ENCODE measurements around the gene PEX6. TPM values are rescaled to one million over a fixed set of nuclear protein-coding genes. Genes with fewer than 3 reads are reported as not detected.

PEX6 gene, protein sequence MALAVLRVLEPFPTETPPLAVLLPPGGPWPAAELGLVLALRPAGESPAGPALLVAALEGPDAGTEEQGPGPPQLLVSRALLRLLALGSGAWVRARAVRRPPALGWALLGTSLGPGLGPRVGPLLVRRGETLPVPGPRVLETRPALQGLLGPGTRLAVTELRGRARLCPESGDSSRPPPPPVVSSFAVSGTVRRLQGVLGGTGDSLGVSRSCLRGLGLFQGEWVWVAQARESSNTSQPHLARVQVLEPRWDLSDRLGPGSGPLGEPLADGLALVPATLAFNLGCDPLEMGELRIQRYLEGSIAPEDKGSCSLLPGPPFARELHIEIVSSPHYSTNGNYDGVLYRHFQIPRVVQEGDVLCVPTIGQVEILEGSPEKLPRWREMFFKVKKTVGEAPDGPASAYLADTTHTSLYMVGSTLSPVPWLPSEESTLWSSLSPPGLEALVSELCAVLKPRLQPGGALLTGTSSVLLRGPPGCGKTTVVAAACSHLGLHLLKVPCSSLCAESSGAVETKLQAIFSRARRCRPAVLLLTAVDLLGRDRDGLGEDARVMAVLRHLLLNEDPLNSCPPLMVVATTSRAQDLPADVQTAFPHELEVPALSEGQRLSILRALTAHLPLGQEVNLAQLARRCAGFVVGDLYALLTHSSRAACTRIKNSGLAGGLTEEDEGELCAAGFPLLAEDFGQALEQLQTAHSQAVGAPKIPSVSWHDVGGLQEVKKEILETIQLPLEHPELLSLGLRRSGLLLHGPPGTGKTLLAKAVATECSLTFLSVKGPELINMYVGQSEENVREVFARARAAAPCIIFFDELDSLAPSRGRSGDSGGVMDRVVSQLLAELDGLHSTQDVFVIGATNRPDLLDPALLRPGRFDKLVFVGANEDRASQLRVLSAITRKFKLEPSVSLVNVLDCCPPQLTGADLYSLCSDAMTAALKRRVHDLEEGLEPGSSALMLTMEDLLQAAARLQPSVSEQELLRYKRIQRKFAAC
- total RNA-seq = 24.0 and 24.2 TPM in 2 replicates

DNA sequence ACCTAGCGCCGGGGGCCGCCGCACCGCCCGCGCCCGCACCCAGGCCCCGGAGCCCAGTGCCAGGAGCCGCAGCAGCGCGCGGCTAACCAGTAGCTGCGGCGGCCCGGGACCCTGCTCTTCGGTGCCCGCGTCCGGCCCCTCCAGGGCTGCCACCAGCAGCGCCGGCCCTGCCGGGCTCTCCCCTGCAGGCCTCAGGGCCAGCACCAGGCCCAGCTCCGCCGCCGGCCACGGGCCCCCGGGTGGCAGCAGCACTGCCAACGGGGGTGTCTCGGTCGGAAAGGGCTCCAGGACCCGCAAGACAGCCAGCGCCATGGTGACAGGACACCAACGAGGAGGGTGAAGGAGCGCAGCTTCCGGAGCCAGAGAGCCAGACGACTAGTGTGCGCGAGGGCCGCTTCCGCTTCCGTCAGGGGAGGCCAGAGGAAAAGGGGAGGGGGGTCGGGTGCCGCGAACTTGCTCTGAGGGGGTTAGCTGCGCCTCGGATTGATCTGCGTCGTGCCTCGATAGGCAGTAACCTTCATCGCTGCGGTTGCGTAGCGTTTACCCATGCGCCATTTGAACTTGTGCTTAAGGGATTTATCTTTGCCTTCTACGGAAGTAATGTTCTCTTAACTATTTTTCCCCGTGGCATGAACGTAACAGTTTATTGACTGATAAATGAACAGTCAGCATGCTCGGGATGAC, at the start of gene PEX6:
TSS of gene PEX6 (minus strand) at position 343 of the 684 bp plus-strand sequence. CDS start at position 312, 31 bp downstream.
- intact Hi-C loops (cut with micrococcal nuclease) = loop anchor here (1.0 to 5.0 kb wide), 10 partner anchors 35 to 592 kb away; partner anchors contain the start of genes BICRAL, CNPY3, CUL7 and DNPH1

DNA sequence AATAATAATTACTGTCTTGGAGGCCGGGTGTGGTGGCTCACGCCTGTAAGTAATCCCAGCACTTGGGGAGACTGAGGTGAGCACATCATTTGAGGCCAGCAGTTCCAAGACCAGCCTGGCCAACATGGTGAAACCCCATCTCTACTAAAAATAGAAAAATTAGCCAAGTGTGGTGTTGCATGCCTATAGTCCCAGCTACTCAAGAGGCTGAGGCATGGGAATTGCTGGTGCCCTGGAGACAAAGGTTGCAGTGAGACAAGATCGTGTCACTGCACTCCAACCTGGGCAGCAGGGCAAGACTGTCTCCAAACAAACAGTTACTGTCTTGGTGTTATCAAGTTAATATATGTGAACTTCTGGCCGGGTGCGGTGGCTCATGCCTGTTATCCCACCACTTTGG, 47.4 kb upstream of the PEX6 start:
- intact Hi-C loops (cut with micrococcal nuclease) = no loop called here

DNA sequence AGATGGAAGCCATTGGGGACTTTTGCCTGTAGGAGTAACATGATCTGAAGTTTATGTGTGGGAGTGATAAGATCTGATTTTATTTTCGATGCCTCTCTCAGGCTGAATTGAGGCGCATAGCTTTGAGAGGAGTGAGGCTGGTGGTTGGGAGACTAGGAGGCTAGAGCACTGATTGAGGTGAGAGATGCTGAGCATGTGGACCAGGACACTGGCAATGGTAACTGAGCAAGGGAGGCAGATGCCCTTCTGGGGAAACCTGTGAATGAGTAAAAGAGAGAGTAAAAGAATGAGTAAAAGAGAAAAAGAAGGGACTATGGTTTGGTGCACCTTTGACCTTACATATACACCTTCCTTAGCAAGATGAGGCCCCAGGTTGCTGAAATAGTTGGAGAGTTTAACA, 45.5 kb upstream of the PEX6 start:
- intact Hi-C loops (cut with micrococcal nuclease) = no loop called here

DNA sequence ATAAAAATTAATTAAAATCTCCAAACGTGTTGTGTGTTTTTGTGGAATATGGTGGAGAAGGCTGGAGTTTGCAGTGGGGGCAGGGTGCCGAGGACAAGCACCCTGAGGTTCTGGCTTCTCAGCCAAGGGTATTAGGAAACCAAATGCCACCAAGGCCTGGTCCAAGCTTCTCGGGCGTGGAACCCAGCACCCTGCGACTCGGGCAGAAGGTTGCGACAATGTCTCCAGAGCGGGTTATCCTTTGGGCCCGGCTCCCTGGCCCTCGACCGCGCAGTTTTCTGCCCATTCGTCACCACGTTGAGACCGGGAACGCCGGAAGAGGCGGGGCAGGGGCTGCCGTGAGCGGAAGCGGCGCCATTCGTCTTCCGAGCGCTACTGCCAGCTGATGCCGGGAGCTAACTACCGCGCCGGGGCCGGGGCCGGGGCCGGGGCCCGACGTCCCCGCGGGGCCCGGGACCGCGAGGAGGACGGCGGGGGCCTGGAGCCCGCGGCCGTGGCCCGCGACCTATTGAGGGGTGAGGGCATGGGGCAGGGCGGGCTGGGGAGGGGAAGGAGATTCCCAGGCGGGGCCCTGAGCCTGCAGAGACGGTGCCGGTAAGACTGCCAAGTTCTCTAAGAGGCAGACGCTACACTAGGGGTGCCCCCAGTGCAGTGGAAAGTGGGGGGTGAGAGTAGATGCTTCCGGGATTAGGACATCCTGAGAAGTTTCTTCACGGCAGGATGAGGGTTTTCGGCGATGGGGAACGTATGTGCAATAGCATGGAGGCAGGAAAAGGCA, 42.5 kb upstream of the PEX6 start, which contains the start of gene RRP36:
TSS of gene RRP36 (plus strand) at position 354 of the 778 bp plus-strand sequence. CDS start at position 386, 32 bp downstream.
- intact Hi-C loops (cut with micrococcal nuclease) = loop anchor here (1.0 kb wide), 5 partner anchors 8 to 120 kb away; partner anchors contain the start of genes CNPY3, CUL7, KLC4 and MEA1

DNA sequence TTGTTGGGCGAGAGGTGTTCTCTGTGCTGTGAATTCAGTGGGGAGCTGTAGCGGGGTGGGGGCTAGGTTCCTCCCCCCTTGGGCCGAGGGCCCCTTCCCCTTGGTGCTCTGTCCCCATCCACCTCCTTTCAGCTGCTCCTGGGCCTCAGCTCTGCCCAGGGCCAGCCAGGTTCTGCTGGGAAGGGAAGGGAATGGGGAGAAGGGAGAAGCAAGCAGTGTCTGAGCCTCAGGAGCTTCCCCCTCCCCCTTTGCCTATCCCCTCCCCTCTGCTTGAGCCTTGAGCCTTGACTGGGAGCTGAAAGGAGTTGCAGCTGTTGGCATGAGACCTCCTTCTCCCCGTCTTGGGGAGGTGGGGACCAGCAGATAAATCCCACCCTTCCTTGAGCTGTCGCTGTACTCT, 41.9 kb upstream of the PEX6 start:
- intact Hi-C loops (cut with micrococcal nuclease) = loop anchor here (1.0 kb wide), 5 partner anchors 8 to 120 kb away; partner anchors contain the start of genes CNPY3, CUL7, KLC4 and MEA1

DNA sequence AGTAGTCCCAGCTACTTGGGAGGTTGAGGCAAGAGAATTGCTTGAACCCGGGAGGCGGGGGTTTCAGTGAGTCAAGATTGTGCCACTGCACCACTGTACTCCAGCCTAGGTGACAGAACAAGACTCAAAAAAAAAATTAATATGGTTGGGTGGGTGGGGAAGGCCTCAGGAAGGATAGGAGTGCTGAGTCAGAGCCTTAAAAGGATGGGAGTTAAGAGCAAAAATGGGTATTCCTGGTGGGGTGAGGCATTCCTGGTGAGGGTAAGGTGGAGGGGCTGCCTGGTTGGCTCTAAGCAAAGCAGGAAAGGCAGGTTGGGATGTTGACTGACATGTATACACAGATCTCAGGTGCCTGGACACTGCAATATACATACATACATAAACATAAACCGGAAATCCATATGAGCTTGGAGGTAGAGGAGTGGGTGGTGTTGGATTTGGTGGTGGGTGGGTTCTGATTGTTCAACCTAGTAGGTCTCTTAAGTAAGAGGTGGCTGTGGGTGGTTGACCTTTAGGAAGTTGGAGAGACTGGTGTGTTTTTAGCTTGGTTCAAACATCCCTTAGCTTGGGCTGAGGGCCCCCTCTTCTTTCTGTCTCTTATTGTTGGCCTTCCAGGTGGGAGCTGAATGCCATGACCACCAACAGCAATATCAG, 41.2 kb upstream of the PEX6 start:
- intact Hi-C loops (cut with micrococcal nuclease) = no loop called here

DNA sequence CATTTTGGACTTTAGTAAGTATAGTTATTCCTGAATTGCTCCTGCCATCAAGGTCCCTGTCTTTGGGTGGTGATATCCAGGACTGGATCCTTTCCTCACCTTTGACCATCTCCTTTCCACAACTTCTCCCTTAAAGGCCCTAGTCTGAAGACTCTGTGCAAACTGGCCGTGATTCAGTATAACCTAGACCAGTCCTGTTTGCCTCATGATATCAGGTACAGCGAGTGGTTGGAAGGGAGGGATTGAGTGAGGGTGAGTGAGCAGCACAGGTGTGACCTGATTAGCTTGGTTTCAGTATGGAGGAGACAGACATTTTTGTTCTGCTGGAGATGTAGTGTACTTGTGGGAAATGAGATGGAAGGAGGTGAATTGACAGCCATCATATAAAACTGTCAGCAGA, 40.2 kb upstream of the PEX6 start:
- intact Hi-C loops (cut with micrococcal nuclease) = no loop called here

DNA sequence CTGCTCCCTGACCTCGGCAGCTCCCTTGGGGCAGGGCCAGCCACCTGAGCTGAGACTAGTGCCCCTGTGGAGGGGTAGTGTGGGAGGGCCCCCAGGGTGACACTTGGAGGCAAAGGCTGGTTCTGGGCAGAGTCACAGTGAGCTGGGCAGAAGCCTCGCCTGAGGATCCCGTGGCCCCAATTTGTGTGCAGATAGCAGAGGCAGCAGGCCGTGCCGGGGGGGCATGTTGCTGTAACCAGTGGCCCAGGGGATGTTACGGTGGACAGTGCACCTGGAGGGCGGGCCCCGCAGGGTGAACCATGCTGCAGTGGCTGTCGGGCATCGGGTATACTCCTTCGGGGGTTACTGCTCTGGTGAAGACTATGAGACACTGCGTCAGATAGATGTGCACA, 38.0 kb upstream of the PEX6 start:
- intact Hi-C loops (cut with micrococcal nuclease) = no loop called here

DNA sequence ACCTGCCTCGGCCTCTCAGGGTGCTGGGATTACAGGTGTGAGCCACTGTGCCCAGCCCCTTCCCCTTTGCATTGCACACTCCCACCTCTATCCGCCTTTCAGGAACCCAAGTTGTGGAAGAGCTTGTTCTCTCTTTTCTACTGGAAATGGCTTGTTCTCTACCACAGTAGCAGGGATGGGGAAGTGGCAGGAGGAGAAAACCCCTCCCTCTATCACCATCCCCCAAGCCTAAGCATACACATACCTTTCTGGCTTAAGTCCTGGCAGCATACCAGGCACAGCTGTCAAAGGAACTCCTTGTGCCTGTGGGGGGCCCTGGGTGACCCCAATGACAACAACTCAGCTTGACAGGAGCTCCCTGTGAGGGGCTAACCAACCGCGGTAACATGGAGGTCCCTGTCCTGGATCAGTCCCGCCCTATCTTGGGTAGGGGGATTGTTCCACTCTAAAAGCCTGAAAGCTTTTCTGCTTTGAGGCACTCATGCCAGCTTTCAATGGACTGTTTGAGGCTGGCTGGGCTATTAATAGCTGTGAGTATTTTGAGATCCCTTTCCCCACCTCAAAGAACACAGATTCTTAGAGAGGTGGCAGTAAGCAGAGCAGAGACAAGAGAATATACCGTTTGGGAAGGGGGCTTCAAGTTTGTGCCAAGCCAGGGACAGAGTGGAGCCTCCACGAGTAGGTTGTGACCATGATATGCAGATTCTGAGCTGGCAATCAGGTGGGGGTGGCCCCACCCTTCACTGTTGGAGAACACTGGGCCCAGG, 37.4 kb upstream of the PEX6 start:
- intact Hi-C loops (cut with micrococcal nuclease) = no loop called here

DNA sequence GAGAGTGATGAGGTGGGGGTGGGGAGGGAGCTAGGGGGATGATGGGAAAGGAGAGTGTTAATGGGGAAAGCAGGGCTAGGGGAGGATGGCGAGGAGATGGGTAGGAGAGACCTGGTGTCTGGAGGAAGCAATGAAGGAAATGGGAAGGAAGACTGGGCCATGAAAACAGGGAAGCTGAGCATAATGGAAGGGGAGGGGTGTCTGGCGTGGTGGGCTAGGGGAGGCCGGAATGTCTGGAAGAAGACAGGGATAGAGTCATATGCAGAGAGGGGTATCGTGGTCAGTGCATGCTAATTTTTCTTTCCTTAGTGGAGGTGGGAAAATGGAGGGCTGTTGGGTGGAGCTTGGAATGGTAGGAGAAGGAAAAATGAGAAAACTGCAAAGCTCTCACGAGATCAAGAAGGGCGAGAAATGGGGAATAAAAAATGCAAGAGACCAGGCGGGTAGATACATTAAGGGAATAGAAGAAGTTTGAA, 35.5 kb upstream of the PEX6 start:
- intact Hi-C loops (cut with micrococcal nuclease) = loop anchor here (1.0 to 5.0 kb wide), 14 partner anchors 30 to 797 kb away; partner anchors contain the start of genes CNPY3, CUL7, GTPBP2 and KLC4

DNA sequence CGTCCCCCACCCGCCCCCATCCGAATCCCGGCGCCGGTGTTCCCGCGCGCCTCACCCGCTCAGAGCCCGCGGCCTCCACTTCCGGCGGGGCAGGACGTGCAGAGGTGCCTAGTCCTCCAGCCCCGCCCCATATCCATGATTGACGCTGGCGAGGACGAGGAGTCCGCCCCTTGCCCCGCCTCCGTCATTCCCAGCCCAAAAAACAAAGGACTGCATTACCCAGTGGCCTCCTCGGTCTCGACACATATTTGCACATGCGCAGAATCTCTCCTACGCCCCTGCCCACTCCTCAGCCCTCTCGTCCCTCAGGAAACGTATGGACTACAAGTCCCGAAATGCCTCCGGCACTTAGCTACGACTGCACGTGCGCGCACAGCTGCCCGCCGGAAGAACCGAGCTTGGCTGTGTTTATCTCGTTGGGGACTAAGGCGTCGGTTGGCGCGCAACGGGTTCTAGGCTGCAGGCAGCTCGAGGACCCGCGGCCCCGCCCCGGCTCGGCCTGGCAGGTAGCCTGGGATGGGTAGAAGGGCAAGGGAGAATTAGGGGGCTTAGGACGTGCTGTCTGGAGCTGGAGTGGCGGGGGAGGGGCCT, 35.0 kb upstream of the PEX6 start, which contains the start of the genes KLHDC3 and MEA1:
TSS of gene KLHDC3 (plus strand) at position 407 of the 591 bp plus-strand sequence. CDS start 2,944 bp downstream, outside the sequence.
TSS of gene MEA1 (minus strand) at position 104 of the 591 bp plus-strand sequence. CDS start 133 bp downstream, outside the sequence.
- intact Hi-C loops (cut with micrococcal nuclease) = loop anchor here (1.0 to 5.0 kb wide), 16 partner anchors 7 to 797 kb away; partner anchors contain the start of genes CNPY3, CUL7, GTPBP2 and KLC4

DNA sequence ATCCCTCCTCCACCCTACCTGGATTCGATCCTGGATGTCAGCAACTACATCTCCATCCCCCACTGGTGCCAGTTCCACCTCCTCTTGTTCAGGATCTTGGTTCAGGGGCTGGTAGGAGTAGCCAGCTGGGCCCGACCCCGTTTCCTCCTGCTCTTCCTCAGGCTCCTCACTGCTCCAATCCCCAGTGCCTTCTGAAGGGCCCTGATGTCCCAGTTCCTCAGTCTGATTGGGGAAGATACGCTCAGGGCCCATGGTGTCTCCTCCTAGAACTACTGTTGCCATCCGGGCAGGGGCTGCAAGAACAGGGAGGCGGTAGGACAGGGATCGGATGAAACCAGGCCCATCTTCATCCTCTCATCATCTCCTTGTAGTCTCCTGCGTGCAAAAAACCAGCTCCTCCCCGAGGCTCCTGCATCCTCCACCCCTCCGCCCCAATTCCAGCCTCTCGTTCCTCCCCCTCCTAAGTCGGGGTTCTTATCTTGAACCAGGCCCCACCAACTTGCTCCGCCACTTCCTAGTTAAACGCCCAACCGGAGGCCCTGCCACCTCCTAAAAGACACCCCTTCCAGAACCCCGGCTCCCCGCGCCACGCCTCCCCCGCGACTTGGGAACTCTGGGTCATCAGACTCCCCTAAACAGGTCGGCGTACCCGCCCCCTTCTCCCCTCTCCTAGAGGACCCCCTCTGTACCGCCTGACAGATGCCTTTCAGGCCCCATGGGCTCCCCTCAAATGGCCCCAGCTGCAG, 34.3 kb upstream of the PEX6 start:
- intact Hi-C loops (cut with micrococcal nuclease) = loop anchor here (1.0 to 5.0 kb wide), 3 partner anchors 8 to 796 kb away; partner anchors contain the start of genes MRPS10 and RRP36

DNA sequence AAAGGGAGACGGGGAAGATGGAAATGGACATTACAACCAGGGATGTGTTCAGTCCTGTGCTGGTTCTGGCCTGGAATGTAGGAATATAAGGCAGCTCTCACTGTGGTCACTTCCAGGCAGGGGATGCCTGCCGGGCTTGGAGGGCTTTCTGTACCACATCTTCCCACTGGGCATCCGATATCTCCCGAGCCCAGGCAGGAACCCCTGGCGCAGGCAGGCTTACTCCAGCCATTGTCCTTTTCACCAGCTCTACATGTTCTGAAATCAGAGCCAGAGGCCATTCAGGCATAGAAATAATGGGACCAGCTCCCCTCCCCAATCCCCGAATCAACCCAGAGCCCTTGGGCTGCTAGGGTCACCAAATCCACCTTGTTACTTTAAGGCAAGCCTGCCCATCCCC, 33.4 kb upstream of the PEX6 start:
- intact Hi-C loops (cut with micrococcal nuclease) = loop anchor here (5.0 kb wide), 1 partner anchor 795 kb away; the partner anchor contains the start of gene MRPS10

DNA sequence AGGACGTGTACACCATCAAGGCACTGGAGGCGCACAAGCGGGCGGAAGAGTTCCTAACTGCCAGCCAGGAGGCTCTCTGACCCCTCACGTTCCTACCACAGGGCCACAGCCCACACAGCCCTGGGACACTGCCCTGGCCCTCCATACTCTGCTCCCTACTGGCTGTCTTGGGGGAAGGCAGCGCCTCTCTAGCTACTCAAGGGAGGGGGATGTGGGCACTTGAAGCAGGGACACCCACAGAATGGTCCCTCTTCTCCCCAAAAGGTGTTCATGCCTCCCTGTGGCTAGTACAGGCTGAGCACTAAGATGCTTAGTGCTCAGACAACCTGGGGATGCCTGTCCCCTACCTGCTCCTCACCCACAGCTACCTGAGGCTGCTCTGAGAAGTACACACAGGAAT, 32.2 kb upstream of the PEX6 start:
- intact Hi-C loops (cut with micrococcal nuclease) = loop anchor here (5.0 kb wide), 1 partner anchor 794 kb away; the partner anchor contains the start of gene MRPS10

DNA sequence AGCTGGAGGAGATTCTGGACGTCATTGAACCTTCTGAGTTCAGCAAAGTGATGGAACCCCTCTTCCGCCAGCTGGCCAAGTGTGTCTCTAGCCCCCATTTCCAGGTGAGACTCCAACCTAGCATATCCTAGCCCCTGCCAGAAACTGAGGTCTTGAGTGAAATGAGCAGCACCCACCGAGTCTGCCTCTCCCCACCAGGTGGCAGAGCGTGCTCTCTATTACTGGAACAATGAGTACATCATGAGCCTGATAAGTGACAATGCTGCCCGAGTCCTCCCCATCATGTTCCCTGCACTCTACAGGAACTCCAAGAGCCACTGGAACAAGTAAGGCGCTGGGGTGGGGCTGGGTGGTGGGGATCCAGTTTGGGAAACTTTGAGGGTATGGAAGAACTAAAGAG, 30.1 kb upstream of the PEX6 start:
- intact Hi-C loops (cut with micrococcal nuclease) = loop anchor here (1.0 kb wide), 2 partner anchors 108 to 134 kb away; no protein-coding TSS in a partner anchor

DNA sequence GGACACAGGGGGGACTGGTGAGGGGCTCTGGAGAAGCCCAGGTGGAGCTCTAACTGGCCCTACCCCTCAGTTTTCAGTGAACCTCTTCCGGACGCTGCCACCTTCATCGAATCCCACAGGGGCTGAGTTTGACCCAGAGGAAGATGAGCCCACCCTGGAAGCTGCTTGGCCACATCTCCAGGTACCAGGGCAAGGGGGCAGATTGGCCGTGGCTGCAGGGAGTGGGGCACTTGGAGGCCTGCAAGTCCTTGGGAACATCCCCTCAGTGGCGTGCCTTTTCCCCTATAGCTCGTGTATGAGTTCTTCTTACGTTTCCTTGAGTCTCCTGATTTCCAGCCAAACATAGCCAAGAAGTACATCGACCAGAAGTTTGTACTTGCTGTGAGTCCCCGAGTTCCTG, 28.1 kb upstream of the PEX6 start:
- intact Hi-C loops (cut with micrococcal nuclease) = no loop called here

DNA sequence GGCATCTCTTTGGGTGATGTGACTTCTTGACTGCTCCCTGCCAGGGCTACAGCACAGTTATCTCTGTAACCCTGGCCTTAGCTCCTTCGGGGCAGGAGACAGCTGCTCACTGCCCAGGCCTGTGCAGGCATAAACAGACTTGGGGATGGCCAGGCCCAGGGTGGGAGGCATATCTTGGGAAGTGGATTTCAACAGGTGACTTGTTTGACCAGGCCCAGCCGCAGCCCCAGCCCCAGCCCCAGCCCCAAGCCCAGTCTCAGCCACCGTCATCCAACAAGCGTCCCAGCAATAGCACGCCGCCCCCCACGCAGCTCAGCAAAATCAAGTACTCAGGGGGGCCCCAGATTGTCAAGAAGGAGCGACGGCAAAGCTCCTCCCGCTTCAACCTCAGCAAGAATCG, 27.3 kb upstream of the PEX6 start:
- intact Hi-C loops (cut with micrococcal nuclease) = no loop called here

Measured in T-helper 1 cell treated with Interleukin-12 subunit alpha and Interleukin-12 subunit beta and Interleukin-4 antibody, amounts not matched to agents 30 ng/mL and 1 ng/mL, for 36 hours (primary cell).